Activated CD8-positive, alpha-beta memory T cell treated with anti-CD3 and anti-CD28 coated beads, Interleukin-2, amount 50 U/mL, for 24 hours (primary cell): Measurements from ENCODE around the gene FBLN2.

Experiments used
- DNase-seq: peaks from one replicate; pipeline ENCODE4 v3.0.0-alpha.2; 2020; ENCODE audit errors: extremely low read depth

The FBLN2 gene

DNA sequence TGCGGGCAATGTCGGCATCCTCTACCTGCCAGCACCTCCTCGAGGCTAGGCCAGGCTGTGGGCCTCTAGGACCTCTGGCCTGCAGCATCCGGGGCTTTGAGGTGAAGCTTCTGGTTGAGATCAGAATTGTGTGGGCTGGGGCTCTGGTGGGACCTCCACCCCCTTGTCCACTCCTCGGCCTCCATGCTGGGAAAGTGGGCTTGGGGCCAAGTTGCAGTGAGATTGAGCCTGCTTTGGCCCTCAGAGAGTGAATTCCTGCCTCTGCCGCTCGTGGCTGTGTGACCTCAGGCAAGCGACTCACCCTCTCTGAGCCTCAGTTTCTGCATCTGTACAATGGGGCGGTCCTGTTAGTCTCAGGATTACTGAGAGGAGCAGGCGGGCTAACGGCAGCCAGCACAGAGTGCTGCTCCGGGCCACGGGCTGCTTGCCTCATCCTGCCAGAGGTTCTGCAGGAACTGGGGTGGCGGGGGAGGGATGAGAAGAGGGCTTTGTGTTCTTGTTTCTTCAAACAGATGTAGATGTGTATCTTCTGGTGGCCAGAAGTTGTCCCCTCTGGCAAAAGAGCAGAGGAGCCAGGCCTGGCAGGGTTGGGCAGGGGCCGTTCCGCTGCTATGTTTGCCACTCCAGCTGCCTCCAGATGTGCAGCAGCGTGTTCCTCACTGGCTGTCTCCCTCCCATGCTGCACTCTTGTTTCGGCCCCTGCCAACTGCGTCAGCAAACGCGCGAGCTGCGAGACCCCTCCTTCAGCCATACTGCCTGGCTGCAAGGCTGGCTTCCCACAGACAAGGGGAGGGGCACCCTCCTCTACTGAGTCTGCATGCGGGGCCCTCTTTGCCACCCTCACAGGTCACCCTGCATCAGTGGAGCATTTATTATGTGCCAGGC is 33.7 kb downstream of the FBLN2 start:
- DNase-seq = no peak

DNA sequence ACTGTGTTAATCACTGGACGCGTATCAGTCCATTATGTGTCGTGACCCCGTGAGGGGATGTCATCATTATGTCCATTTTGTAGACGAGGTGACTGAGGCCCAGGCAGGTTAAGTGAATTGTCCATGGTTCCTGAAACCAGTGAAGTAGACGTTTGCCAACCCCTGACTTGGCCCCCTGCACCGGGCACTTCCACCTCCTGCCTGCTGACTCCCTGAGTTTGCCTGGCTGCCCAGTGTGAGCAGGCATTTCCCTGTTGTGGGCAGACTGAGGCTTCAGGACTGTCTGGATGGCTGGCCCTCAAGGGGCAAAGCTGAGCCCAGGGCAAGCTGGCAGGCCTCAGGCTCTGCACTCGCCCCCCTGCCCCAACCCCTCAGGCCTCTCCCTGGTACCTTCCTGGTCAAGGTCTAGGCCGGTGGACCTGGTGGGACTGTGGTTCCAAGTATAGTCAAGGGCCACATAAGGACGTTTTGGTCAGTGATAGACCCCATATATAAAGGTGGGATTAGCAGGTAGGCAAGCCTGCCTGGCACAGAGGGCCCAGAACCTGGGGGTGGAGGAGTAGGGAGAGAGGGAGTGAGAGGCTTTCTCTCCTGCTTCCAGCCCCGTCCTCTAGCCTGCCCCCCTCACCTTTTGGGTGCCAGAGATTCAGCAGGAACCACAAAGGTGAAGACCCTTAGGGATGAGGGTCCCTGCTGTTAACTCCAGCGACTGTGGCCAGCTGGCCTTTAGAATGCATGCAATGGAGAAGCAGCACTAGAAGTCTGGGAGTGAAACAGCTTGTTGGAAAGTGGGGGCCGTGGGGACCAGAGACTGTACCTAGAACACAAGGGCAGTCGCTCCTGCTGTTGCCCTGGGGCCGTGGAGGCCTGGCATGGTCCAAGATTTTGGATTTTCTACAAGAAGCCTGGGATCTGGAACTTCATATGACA is 34.6 kb downstream of the FBLN2 start:
- no peak for DNase-seq

DNA sequence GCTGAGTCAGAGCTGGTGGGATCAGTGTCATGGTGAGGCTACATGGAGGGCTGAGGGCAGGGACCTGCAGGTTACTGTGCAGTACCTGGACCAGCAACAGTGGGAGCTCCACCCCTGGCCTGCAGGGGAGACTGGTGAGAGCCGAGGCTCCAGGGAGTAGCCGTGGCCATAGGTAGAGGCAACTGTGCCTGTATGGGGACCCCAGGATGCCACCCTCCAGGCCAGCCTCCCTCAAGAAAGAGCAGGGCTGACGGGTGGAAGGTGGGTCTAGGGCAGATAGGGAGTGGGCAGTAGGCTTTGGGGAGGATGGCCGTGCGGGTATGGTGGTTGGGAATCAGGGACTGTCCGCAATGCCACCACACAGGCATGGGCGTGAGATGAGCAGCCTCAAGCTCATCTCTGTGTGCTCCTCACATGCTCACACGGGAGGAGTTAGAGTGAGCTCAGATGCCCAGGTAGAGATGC is 35.5 kb downstream of the FBLN2 start:
- DNase-seq = no peak

DNA sequence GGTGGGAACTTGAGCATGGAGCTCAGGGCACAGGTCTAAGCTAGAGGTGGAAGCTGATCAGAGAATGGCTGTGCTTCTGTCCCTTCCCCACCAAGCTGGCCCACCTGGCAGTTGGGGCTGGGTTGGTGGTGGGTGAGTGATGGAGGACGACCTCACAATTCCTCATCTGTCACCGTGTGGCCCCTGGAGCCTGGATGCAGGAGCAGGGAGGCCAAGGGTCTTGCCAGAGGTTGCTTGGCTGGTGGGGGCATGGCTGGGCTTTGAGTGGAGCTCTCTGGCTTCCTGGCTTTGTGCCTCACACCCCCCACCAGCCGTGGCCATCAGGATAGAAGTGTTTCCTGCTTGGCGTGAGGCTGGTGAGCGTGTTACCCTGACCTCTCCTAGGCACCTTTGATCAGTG is 36.0 kb downstream of the FBLN2 start:
- DNase-seq = no peak

DNA sequence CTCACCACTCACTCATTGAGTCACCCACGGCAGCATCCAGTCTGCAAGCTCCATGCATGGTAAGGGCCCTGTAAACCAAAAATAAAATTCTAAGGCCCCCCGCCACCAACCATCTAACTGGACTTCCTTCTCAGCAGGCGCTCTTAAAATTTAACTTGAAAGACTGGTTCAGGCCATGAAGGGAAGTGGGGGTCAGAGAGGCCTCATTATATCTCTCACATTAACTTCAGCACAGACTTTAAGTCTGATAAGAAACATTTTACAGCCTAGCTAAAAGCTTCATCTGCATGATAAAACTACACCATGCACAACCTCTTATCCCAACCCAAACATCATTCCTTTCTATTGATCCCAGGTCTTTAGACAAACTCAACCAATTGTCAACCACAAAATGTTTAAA is 38.5 kb downstream of the FBLN2 start:
- no peak for DNase-seq

DNA sequence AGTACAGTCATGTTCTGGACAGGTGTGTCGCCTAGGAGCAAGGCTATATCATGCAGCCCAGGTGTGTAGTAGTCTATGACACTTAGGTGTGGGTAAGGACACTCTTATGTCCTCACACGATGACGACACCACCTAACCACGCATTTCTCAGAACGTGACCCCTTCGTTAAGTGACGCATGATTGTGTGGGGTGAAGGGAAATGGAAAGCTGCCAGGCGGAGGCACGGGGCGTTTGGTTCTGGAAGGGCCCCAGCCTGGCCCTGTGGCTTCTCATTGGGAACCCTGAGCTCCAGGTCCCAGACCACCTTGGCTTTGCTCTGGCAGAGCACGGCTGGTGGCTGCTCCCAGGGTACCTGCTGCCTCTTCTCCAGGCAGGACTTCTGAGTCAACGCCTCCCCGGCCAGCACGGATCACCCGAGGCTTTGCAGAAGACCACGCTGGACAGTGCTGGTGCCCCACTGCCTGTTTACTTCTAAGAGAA is 39.3 kb downstream of the FBLN2 start:
- DNase-seq = no peak

DNA sequence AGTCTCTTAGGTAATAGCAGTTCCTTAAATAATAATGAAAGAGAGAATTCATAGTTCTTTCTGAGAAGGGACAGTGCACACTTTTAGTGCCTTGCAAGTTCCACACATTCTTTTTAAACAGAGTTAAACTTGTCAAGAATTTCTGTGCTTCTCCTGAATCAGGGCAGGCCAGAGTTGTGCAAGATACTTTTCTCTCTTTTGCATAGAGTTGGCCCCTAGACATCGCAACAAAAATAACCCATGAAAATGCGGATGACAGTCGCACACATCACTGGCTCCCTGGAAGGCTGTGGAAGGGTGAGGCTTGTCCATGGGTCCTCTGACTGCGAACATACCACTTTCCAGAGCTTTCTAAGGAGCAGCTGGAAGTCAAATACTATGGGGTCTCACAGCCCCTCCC is 40.1 kb downstream of the FBLN2 start:
- no peak for DNase-seq

DNA sequence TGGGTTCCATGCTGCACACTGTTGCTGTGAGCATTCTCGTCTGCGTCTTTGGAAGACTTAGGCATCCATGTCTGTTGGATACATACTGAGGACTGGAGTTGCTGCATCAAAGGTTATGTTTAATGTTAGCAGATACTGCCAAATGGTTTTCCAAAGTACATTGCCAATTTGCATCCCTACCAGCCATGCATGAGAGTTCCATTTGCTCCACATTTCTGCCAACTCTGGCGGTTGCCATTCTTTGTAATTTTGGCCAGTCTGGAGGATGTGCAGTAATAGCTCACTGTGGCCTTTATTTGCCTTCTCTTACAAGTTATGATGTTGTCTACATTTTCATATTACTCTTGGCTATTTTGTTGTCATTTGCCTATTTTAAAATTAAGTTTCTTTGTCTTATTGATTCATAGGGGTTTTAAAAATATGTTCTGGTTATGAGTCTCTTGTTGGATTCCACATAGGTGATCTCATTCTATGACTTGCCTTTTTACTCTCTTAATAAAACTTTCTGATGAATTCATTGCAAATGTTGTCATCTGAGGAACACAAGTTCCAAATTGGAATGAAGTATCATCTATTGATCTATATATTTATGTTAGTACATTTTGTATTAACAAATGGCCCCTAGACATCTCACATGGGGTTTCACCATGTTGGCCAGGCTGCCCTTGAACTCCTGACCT is 42.1 kb downstream of the FBLN2 start:
- DNase-seq = no peak

DNA sequence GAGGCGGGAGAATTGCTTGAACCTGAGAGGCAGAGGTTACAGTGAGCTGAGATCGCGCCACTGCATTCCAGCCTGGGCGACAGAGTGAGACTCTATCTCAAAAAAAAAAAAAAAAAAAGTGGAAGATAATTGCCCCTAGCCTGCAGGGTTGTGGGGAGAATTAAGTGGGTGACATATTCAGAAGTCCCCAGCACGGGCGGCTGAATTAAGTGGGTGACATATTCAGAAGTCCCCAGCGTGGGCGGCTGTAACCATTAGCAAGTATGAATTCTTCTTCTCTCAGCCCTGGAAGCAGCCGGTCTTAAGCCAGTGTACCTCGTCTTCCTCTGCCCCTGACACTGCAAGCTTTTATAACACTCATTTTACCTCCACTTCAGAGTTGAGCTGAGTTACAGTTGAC is 44.7 kb downstream of the FBLN2 start:
- DNase-seq = no peak

DNA sequence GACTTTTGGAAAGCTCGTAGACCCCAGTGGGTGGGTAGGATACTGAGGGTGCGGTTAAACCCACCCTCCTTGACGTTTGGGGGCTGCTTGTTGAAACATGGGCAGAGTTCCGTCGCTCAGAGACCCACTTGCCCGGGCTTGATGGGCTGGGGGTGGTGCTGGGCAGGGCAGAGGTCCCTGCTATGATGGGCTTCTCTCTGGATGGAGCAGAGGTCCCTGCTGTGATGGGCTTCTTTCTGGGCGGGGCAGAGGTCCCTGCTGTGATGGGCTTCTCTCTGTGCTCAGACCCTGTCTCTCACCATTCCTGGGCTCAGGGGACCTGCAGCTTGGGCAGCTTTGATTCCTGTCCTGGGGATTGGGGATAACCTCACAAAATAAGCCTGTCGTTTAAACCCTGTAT is 45.2 kb downstream of the FBLN2 start:
- DNase-seq = no peak

DNA sequence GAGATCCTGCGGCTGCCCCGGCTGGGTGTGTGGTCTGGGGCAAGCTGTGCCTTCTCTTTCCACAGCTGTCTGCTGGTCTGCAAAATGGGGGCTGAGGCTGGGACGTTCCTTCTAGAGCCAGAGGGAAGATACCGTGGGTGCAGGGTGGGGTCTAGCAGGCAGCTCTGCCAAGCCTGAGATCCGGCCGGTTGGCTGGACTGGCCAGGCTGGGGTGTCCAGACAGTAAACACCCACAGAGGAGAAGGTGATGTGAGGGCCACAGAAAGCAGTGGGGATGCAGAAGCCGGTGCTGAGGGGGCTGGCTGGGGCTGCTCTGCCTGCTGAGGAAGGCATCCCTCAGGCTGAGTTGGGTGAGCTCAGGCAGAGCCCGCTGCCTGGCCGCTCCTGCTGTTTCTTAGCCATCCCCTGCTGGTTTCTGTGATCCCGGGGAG is 46.1 kb downstream of the FBLN2 start:
- DNase-seq = no peak

DNA sequence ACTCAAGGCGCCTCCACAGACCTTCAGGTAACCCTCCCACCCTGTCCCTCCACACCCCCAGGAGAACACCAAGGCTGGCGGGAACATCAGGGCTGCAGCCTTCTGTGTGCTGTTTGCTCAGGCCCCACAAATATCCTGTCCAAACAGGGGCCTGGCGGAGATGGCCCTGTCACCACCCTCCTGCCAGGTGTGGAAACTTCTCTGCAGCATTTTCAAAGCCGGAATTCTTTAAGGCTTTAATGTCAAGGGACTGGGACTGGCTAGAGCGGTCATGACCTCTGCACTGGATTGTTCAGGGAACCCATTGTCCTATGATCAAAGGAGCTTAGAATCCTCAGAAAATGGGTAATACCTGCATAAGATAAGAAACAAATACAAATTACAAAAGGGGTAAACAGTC is 46.6 kb downstream of the FBLN2 start:
- DNase-seq = no peak

DNA sequence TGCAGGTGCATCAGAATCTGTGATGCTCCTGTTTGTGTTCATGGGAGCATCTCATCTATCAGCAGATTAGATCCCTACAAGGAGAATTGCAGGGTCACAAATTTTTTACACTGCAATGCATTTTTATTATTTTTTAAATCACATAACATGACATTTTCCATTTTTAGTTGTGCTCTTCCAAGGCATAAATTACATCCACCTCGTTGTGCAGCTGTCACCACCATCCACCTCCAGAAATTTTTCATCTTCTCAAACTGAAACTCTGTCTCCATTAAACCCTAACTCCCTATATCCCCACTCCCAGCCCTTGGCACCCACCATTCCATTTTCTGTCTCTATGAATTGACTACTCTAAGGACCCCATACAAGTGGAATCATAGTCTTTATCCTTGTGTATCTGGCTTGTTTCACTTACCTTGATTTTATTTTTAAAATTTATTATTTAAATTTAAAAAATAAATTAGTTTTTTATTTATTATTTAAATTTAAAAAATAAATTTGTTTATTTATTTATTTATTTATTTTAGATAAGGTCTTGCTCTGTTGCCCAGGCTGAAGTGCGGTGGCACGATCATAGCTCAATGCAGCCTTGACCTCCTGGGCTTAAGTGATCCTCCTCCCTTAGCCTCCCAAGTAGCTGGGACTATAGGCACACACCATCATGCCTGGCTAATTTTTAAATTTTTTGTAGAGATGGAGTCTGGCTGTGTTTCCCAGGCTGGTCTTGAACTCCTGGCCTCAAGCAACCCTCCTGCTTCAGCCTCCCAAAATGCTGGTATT is 47.7 kb downstream of the FBLN2 start:
- no peak for DNase-seq

DNA sequence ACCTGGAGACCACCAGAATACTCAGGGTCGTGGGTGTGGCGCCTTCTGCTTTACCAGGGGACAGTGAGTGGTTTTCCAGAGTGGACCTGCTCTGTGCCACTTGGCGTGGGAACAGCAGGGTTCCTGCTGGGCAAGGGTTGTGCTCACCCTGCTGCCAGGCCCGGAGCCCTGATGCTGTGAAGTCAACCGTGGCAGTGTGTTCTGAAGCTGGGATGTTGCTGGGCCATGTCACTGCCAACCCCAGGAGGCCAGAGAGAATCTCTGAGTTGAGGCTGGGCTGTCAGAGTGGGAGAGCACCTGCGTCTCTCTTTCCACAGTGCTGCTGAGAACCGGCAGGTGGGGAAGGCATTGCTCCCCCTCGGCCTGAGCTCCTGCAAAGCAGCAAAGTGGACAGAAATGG is 48.7 kb downstream of the FBLN2 start:
- no peak for DNase-seq

DNA sequence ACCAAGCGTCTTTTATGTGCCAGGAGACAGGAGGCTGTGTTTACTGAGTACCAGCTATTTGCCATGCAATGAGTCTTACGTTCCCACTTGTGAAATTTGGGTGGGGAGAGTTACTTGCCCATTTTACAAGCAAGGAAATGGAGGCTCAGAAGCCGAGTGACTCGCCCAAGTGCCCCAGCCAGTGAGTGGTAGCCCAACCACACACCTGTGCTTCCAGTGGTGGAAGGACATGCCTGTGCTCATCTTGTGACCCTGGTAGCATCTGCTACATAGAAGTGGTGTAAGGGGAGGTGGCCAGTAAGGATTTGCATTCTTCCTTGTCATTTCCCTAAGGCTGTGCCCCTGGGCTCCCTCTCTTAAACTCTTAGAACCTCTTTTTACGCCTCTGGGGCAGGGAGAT is 49.3 kb downstream of the FBLN2 start:
- DNase-seq = no peak

DNA sequence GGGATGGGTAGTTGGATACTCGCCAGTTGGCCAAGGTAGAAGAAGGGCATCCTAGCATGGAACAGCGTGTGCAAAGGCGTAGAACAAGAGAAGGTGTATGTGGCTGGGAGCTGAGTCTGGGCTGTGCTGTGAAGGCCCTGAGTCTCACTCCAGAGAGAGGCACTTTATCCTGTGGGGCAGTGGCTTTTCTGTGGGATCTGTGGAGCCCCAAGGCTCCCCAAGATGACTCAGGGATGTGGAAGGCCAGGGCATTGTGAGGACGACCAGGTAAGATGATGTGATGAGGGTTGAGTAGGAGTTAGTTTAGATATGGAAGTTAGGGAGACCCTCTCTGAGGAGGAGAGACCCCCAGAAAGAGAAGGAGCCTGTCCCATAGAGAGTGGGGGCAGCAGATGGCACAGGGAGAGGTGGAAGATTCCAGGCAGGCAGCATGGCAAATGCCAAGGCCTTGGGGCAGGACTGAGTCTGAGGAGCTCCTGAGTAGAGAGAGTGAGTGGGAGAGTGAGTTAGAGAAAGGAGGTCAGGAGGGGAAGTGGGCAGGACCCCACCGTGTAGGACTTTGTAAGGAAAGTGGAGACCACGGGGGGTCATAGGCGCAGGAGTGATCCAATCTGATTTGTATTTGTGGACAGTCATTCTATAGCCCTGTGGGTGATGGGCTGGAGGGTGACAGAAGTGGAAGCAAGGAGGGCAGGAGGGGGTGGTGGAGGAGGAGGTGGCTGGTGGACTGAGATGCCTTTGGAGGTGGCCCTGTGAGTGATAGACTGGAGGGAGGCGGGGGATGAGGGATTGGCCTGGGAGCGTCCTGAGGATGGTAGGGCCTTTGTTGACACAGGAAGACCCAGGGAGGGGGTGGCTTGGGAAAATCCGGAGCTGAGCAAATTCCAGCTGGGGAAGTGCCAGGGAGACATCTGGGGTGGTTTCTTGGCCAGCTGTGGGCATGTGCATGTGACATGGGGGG is 50.3 kb downstream of the FBLN2 start:
- no peak for DNase-seq

DNA sequence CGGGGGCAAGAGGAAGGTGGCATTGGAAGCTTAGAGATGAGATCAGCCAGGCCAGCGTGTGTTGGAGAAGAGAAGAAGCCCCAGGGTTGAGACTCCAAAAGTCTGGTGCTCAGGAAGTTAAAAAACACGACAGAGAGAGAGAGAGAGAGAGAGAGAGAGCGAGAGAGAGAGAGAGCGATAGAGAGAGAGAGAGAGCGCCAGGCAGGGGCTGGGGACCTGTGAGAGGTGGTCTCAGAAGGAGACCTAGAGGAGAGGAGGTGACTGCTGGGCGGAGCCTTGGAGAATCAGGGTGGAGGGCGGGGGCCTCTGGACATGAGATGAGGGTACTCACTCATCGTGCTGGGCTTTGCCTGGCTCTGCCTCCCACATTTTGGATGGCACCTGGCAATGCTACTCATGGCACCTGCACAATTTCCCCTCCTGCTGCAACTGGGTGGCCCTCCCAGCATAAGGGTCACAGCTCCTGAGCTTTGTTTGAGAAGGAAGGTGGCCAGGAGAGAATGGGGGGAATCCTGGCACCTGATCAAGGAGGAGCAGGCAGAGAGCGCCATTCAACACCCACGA is 51.0 kb downstream of the FBLN2 start:
- no peak for DNase-seq

DNA sequence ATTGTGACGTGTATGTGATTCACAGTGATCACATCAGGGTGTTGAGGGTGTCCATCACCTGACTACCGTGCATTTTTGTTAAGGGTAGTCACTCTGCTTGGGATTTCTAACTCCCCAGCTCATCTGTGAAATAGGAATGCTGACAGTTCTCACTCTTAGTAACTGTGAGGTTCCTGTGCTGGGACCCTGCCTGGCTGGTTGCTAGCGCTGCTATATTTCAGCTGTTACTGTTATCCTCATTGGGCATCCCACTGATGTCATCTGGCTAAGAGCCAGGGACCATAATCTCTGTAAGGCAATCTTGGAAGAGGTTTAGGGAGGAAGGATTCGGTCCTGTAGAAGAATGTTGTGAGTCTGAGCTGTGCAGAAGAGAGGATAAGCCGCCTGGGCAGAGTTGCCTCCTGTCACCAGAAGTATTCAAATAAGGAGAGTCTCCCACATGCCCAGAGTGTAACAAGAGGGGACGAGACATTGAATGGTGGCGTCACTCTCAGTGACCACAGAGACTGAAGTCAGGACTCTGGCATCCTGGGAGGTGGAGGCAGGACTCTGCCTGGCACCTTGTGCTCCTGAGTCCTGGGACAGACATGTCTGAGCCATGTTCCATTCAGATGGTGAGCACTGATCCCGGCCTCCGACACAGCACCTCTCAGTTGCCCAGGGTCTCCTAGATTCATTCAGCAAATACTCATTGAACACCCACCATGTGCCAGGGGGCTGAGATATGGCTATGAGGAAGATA is 52.2 kb downstream of the FBLN2 start:
- no peak for DNase-seq

DNA sequence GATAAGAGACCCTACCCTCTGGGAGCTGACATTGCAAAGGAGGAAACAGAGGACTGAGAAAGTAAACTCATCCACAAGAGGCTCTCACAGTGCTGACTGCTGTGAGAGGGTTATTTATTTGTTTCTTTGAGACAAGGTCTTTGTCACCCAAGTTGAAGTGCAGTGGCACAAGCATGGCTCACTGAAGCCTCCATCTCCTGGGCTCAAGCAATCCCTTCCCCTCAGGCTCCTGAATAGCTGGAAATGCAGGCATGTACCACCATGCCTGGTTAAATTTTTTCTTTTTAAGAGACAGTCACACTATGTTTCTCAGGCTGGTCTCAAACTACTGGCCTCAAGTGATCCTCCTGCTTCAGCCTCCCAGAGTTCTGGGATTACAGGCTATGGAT is 52.8 kb downstream of the FBLN2 start:
- no peak for DNase-seq
